Stimulated activated CD8-positive, alpha-beta memory T cell treated with anti-CD3 and anti-CD28 coated beads, Interleukin-4, amount 100 ng/mL, for 48 hours (primary cell): ENCODE data around the gene PEX11B.

Experiments
- DNase-seq: peaks from one replicate; pipeline ENCODE4 v3.0.0-alpha.2; 2020

Gene PEX11B

DNA sequence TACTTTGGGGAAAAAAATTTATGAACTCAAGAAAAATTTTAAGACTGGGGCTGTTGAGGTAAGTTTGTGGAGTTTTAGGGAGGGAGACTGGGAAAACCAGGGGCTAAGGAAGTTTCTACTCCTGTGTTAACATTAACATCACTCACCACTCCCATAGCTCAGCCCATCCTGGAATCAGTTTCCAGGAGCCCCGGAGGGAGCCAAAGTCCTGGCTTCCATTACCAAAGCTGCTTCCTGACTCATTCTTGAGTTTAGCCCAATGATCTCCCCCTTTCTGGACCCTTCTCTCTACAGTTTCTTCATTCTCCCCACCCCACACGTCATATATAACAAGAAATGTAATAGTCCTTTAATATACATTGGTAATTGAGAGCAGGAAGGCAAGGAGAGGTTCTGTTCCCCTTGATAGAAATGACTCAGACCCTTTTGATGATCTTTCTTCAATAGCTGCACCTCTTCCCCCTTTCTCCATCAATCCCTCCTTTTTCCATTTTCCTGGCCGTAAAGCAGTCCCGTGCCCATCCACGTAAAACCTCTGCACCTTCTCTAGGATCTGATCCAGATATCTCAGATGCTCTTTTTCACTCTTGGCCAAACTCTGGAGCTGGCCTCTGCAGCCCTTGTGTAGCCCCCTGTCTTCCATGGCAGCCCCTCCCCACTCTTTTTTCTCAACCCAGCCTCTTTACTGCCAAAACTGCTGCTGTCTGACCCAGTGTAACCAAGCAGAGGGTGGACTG lies 55.1 kb downstream of the PEX11B start:
- no peak for DNase-seq
